Astrocyte of the spinal cord (primary cell): ENCODE data around the gene MYO5C.
A peak's percentile ranks its signal among the peaks of the same experiment; 100 is the strongest.

Experiments
- DNase-seq: peaks from one replicate; pipeline ENCODE4 v3.0.0; 2011; ENCODE audit warnings: low read depth, low spot score
- H3K4me3 ChIP-seq: 2 replicates; pipeline ENCODE4 v1.5.1; 2011; ENCODE audit warnings: low read depth, mild to moderate bottlenecking, low read length, moderate library complexity
- in situ Hi-C: cut with HindIII; loops from 2 replicates; pipeline ENCODE4 v1.10.0; 2017; ENCODE audit warnings: low sequenced_read_pairs
- TF ChIP-seq, protein P1 (sequence below): IDR thresholded peaks from 2 replicates; pipeline ENCODE4 v1.5.1; 2012; ENCODE audit warnings: low read depth, mild to moderate bottlenecking, low read length, inconsistent platforms

Gene MYO5C

DNA sequence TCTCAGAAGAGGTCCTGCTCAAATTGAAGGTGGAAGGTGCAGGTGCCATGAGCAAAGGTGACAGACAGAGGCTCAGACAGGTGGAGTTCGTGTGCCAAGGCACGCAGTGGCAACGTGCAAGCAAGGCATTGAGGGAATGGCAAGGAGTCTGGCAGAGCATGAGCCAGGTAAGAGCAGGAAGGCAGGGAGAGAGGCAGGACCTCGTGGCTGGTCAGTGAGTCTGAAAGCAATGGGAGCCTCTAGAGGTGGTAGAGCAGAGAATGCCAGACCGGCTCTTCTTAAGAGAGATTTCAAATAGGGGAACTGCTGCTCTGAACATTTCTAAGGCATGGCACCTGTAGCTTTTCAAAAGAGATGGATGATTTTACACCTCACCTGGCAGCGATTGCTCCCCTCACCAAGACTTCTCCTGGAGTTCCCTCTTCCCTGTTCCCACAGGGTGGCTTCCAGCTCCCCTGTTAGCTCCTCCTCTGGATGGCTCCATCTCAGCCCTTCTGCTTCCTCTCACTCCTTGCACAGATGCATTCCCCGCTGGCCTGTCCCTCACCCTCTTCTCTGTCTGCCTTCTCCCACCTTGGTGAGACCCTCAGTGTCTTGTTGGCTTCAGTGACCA lies 2.7 kb downstream of the MYO5C start:
- no peak for DNase-seq
- in situ Hi-C loops, result no loop called here
- TF ChIP-seq, protein P1, sequence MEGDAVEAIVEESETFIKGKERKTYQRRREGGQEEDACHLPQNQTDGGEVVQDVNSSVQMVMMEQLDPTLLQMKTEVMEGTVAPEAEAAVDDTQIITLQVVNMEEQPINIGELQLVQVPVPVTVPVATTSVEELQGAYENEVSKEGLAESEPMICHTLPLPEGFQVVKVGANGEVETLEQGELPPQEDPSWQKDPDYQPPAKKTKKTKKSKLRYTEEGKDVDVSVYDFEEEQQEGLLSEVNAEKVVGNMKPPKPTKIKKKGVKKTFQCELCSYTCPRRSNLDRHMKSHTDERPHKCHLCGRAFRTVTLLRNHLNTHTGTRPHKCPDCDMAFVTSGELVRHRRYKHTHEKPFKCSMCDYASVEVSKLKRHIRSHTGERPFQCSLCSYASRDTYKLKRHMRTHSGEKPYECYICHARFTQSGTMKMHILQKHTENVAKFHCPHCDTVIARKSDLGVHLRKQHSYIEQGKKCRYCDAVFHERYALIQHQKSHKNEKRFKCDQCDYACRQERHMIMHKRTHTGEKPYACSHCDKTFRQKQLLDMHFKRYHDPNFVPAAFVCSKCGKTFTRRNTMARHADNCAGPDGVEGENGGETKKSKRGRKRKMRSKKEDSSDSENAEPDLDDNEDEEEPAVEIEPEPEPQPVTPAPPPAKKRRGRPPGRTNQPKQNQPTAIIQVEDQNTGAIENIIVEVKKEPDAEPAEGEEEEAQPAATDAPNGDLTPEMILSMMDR, result no peak
- no peak overlapping the region for H3K4me3 ChIP-seq

DNA sequence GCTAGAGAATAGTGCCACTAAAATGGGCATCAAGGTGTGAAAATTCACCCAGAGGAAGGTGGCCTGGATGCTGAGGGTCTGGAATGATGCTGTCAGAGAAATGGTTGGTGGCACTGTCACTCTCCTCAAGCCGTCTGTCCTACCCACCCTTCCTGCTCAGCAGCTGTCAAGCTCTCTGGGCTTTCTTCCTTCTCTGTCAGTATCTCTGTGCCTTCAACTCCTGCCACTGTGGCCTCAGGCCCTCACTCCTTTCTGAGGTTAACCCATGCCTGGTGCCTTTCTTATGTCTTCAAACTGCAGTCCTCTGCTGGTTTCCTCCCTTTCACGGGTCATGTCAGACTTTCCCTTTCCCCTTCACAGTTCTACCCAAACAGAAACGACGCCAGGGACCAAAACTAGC lies 4.4 kb downstream of the MYO5C start:
- TF ChIP-seq, protein P1, result no peak
- in situ Hi-C loops, result no loop called here
- DNase-seq, result no peak
- no peak overlapping the region for H3K4me3 ChIP-seq

DNA sequence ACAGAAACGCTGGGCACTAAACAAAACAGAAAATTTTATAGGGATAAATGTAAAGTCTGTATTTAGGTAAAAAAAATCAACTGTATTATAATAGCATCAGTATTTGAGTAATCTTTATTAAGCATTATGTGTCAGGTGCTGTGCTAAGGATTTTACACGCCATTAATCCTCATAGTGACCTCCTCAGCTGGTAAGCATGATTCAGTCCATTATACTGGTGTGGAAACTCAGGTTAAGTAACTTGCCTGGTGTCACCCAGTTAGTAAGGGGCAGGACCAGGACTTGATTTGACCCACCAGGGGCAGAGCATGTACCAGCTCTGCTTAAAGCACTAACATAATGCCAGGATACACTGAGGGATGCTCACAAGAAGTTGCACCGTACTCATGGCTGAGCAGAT lies 4.8 kb downstream of the MYO5C start:
- DNase-seq, result no peak
- in situ Hi-C loops, result no loop called here
- TF ChIP-seq, protein P1, result no peak
- H3K4me3 ChIP-seq, result no peak overlapping the region

DNA sequence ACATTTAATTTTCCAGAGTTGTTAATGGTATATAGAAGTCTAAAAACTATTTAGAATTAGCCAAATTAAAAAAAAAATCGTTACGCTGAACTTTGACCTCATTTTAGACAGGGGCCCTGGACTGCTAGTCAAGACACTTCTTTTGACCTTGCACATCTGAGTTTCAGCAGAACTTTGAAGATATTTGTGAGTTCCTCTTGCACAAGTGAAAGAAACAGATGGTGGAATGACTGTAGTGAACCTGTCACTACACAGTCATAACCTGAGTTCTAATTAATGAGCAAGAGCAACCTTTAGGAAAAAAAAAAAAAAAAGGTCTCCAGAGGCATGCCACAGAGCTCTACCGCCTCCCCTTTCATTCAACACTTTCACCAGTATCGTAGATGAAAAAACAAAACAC lies 5.3 kb downstream of the MYO5C start:
- in situ Hi-C loops, result no loop called here
- TF ChIP-seq, protein P1, result no peak
- no peak for DNase-seq

DNA sequence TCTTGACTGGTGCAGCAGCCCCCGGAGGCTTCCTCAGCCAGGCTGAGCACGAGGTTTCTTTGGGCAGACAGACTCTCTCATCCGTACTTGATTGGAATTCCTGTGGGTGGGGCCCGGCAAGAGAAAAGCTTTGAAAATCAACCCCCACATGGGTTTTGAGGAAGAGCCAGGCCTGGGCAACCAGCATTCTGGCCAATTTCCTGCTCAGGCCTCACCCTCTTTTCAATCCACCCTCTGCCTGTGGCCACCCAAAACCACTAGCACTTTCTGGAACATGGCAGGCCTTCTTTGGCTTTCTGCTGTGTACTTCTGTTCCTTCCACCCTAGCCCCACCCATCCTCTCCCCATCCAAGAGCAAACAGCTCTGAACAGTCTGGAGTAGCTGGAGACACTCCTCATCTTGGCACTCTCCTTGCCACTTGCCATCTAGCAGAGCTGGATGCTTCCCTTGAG lies 5.9 kb downstream of the MYO5C start:
- H3K4me3 ChIP-seq, result no peak overlapping the region
- peak; percentile 37 for DNase-seq
- in situ Hi-C loops, result no loop called here
- TF ChIP-seq, protein P1, result no peak

More for the DNA sequence above, 5.3 kb downstream of the MYO5C start:
- H3K4me3 ChIP-seq, result no peak overlapping the region

DNA sequence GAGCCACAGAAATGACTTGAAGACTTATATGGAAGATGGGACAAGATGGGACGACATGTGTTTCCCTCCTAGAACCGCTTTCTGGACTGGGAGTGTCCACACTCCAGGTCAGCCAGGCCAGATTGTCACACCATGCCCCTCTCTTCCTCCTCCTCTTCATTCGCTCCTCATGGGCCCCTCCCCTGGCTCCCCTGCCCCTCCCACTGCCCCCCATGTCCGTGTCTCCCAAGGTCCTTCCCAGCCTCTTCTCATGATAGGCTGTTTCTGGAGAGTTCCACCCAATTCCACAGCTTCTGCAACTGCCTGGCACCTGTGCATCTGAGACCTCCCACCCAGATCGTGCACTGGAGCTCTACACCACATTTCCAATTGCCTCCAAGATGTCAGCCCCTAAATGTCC lies 6.6 kb downstream of the MYO5C start:
- in situ Hi-C loops, result no loop called here
- DNase-seq, result no peak
- no peak overlapping the region for H3K4me3 ChIP-seq
- TF ChIP-seq, protein P1, result no peak
